GM12874 (cell line): ENCODE measurements around the gene GNB3.

Experiments used
- CTCF ChIP-seq: IDR thresholded peaks from 2 replicates; pipeline ENCODE4 v1.5.1; 2011; ENCODE audit warnings: low read depth, mild to moderate bottlenecking, control low read depth, low read length, moderate library complexity; ENCODE audit not compliant: insufficient read depth

GNB3 gene

GRCh38 chr12:6834254-6834653, 6.5 kb upstream of the GNB3 start:
- TF ChIP-seq CTCF = no peak

DNA sequence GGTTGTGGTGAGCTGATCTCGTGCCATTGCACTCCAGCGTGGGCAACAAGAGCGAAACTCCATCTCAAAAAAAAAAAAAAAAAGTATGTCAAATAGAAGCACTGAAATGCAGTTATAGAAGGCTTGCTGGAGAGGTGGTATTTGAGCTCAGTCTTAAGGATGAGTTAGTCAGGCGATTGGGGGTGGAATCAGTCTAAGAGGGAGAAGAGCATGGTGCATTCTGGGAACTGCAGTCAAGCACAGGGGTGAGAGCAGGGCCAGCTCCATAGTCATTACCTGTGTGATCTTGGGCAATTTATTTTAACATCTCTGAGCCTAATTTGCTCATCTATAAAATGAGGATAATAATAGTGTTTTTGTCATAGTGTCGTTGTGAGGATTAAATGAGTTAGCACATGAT, 5.9 kb upstream of the GNB3 start:
- TF ChIP-seq CTCF = no peak

GRCh38 chr12:6836851-6837250, 3.9 kb upstream of the GNB3 start:
- no peak for TF ChIP-seq CTCF

DNA sequence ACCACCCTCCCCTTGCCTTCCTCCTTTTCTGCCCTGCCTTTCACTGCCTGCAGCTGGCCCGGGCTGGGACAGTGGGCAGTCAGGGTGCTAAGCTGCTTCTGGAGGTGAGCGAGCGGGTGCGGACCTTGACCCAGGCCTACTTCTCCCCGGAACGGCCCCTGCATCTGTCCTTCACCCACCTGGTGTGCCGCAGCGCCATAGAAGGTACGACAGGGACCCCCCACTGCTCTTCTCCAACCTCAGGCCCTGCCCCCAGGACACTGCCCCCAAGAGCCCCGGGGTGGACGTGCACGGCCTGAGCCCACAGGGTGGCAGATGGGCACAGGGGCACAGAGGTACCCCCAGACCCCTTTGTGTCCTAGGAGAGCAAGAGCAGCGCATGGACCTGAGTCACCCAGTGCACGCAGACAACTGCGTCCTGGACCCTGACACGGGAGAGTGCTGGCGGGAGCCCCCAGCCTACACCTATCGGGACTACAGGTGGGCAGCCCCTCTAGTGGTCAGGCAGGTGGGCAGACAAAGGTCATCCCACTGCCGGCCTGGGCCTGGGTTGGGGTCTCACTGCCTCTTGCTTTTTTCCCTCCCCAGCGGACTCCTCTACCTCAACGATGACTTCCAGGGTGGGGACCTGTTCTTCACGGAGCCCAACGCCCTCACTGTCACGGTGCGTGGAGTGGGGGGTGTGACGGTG, 3.2 kb upstream of the GNB3 start:
- TF ChIP-seq CTCF = no peak

DNA sequence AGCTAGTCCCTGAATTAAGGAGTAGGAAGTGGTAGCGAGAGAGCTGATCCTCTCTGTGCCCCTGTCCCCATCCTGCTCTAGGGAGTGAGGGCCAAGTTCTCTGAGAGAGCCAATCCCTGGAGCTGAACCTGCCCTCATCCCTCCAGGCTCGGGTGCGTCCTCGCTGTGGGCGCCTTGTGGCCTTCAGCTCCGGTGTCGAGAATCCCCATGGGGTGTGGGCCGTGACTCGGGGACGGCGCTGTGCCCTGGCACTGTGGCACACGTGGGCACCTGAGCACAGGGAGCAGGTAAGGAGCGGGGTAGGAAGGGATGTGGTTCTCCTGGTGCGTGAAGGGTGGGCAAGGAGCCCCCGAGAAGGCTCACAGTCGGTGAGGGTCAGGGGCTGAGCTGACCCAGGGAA, 1.9 kb upstream of the GNB3 start:
- TF ChIP-seq CTCF = no peak

DNA sequence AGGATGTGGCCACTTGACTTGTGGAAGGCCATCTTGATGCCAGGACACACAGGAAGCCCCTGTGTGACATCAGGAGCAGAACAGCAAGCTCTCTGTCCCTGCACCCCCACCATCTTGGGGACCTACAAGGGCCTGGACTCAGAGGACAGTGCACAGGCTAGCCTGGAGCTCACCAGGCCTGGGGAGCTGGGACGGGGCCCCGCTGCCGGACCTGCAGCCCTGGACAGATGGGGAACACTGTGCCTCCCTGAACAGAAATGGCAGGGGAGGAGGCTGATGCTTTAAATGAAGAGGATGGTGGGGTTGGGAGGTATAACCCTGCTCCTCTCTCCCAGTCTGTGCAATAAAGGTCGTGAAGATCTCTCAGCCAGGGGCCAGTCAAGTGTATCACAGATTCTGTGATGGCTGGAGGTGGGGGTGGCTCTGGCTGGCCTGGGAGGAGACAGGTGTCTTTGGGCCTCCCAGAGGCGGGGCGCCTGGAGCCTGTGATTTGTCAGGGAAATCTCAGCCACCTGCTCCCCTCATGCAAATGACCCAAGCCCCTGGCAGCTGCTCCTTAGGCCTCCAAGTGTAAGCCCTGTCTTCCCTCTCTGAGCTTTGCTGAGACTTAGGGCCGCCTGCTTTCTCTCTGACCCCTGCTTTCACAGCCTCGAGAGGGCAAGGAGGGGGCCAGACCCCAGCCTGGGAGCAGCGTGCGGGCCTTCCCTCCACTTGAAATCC, 1.1 kb upstream of the GNB3 start:
- TF ChIP-seq CTCF = no peak

DNA sequence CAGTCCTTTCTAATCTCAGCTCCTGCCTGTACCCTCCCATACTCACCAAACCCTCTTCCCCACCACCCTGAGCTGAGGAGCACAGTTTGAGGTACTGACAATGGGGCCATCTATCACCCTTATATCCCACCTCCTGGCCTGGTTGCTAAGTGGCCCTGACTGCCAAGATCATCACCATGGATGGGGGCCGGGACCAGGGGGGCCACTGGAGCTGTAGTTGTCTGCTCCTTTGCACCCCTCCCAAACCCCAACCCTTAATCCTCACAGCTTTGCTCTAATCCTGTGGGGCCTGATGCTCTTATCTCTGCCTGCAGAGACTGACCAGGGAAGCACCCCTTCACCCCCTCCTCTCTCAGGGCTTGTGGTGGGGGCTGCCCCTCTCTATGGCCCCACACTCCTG, 395 bp upstream of the GNB3 start:
- TF ChIP-seq CTCF = no peak
